ENCODE data around the gene GFPT2. TPM values are rescaled to one million over a fixed set of nuclear protein-coding genes. Genes with fewer than 3 reads are reported as not detected.

Gene GFPT2
- total and polyA plus RNA-seq, 11 donors: 3.7 to 33.9 (median 8.5) TPM

GRCh38 chr5:180380856-180381255 lies 27.7 kb upstream of the GFPT2 start:
- no peaks in the 10 kb centered on the region for H3K4me1 ChIP-seq
- TF ChIP-seq POLR2A (IDR thresholded peaks at IDR 0.05) (no peak), CTCF (IDR thresholded peaks at IDR 0.05) (no peak)
- WGBS, 4 donors: 70 to 78% (median 75%) methylated on average over 15 of the region's 15 CpGs
- no peaks in the 10 kb centered on the region for H3K9me3 ChIP-seq
- peaks cover 0 to 10% (median 0%) of the 10 kb centered on the region in 9 donors for H3K27me3 ChIP-seq
- H3K36me3 ChIP-seq: no peaks in the 10 kb centered on the region
- no peak for DNase-seq
- intact Hi-C loops (cut with DNase I): no loop called here
- peak in 3 of 4 donors; percentile 54 to 90 (median 60) for ATAC-seq
- H3K4me3 ChIP-seq: no peak overlapping the region
- no peak overlapping the region for H3K27ac ChIP-seq

- no peak for DNase-seq
- TF ChIP-seq CTCF (IDR thresholded peaks at IDR 0.05) (no peak), POLR2A (IDR thresholded peaks at IDR 0.05) (no peak)
- H3K27ac ChIP-seq: no peak overlapping the region
- intact Hi-C loops (cut with DNase I): no loop called here
- 82 to 91% (median 82%) methylated on average over 9 to 10 of the region's 10 CpGs for WGBS, 4 donors
- H3K4me1 ChIP-seq: no peaks in the 10 kb centered on the region
- H3K36me3 ChIP-seq: no peaks in the 10 kb centered on the region
- no peaks in the 10 kb centered on the region for H3K9me3 ChIP-seq
- ATAC-seq: no peak
- no peak overlapping the region for H3K4me3 ChIP-seq
- peaks cover 0 to 10% (median 0%) of the 10 kb centered on the region in 9 donors for H3K27me3 ChIP-seq
Measured at GRCh38 chr5:180380441-180380840, 27.3 kb upstream of the GFPT2 start.

GRCh38 chr5:180379355-180380070 lies 26.4 kb upstream of the GFPT2 start:
- H3K36me3 ChIP-seq: no peaks in the 10 kb centered on the region
- intact Hi-C loops (cut with DNase I): no loop called here
- WGBS, 4 donors: 79 to 87% (median 83%) methylated on average over 31 of the region's 31 CpGs
- H3K9me3 ChIP-seq: no peaks in the 10 kb centered on the region
- H3K27ac ChIP-seq: no peak overlapping the region
- no peak for ATAC-seq
- H3K27me3 ChIP-seq: peaks cover 0 to 10% (median 0%) of the 10 kb centered on the region in 9 donors
- DNase-seq: no peak
- no peaks in the 10 kb centered on the region for H3K4me1 ChIP-seq
- no peak overlapping the region for H3K4me3 ChIP-seq
- TF ChIP-seq POLR2A (IDR thresholded peaks at IDR 0.05): no peak
- TF ChIP-seq CTCF (IDR thresholded peaks at IDR 0.05): no peak

GRCh38 chr5:180378438-180379344 lies 25.6 kb upstream of the GFPT2 start:
- WGBS, 4 donors: 85 to 92% (median 88%) methylated on average over 9 of the region's 9 CpGs
- intact Hi-C loops (cut with DNase I): no loop called here
- Histone ChIP-seq H3K27ac (no peak overlapping the region), H3K4me3 (no peak overlapping the region), H3K9me3 (no peaks in the 10 kb centered on the region), H3K36me3 (no peaks in the 10 kb centered on the region), H3K27me3 (peaks cover 0 to 10% (median 0%) of the 10 kb centered on the region in 9 donors), H3K4me1 (no peaks in the 10 kb centered on the region)
- no peak for DNase-seq
- TF ChIP-seq CTCF (IDR thresholded peaks at IDR 0.05): no peak
- no peak for TF ChIP-seq POLR2A (IDR thresholded peaks at IDR 0.05)
- no peak for ATAC-seq
